PFSK-1 (cell line): ENCODE data around the gene PDE2A.

Experiments used
- POLR2AphosphoS5 ChIP-seq: IDR thresholded peaks from 2 replicates; pipeline ENCODE4 v1.6.1; 2012; ENCODE audit warnings: low read depth, mild to moderate bottlenecking, control low read depth, low read length, moderate library complexity
- SIN3A ChIP-seq: IDR thresholded peaks from 2 replicates; pipeline ENCODE4 v1.6.1; 2012; ENCODE audit warnings: mild to moderate bottlenecking, low read length, moderate library complexity, borderline replicate concordance; ENCODE audit not compliant: insufficient read depth

DNA sequence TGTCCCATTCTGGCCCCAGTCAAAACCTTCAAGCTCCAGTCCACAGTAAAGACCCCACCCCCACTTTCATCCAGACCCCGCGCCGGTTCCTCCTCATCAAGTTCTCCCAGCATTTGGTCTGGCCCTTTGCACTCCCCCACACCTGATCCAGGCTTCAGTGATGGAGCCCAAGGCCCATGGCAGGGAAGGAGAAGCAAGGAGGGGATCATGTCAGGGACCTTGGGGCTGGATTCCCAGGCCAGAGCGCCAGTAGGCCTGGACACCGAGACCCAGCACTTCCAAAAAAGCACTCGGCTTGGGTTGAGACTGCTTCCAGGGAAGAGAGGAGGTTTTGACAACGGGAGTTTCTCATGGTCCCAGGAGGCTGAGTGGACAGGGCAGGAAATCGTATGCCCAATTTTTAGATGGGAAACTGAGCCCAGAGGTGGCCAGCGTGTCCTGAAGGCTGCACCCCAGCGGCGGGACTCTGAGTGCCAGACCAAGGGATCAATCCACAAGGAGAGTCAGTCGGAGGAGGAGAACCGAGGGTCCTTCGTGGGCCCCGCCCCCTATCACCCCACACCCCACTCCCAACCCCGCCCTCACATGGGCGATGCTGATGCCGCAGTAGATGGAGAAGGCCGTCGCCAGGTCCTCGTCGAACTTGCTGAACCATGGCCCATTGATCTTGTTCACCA lies 90.5 kb downstream of the PDE2A start:
- TF ChIP-seq POLR2AphosphoS5 (no peak), SIN3A (no peak)
